Measurements from ENCODE around the gene DOCK8. TPM values are rescaled to one million over a fixed set of nuclear protein-coding genes. Genes with fewer than 3 reads are reported as not detected.

The DOCK8 gene
- total RNA-seq, 4 donors from 2014 or later, result 9.0 to 17.9 (median 13.6) TPM

DNA sequence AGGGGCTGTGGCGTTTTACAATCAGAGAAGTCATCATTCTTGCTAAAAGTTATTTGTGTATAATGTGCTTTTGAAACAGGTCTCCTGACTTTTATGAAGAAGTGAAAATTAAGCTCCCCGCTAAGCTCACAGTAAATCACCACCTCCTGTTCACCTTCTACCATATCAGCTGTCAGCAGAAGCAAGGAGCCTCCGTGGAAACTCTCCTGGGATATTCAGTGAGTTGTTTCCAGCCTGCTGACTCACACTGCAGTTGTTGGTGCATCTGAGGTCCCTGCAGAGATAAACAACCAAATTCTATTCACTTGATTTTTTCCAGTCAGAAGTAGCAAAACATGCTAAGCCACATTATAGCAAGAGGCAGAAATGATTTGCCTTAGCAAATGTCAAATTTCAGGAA is 156.7 kb downstream of the DOCK8 start:
- H3K4me3 ChIP-seq, result no peak overlapping the region
- H3K27ac ChIP-seq, result no peak overlapping the region
- WGBS, 2 donors, result 46 to 60% methylated on average over 3 of the region's 3 CpGs
- TF ChIP-seq EP300 (IDR thresholded peaks at IDR 0.05) (no peak), POLR2A (IDR thresholded peaks at IDR 0.05) (no peak)
- TF ChIP-seq, protein P1, sequence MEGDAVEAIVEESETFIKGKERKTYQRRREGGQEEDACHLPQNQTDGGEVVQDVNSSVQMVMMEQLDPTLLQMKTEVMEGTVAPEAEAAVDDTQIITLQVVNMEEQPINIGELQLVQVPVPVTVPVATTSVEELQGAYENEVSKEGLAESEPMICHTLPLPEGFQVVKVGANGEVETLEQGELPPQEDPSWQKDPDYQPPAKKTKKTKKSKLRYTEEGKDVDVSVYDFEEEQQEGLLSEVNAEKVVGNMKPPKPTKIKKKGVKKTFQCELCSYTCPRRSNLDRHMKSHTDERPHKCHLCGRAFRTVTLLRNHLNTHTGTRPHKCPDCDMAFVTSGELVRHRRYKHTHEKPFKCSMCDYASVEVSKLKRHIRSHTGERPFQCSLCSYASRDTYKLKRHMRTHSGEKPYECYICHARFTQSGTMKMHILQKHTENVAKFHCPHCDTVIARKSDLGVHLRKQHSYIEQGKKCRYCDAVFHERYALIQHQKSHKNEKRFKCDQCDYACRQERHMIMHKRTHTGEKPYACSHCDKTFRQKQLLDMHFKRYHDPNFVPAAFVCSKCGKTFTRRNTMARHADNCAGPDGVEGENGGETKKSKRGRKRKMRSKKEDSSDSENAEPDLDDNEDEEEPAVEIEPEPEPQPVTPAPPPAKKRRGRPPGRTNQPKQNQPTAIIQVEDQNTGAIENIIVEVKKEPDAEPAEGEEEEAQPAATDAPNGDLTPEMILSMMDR (IDR thresholded peaks at IDR 0.05), result no peak
- no peak for DNase-seq (ENCODE audit: low spot score in 2 of 2)
- H3K27me3 ChIP-seq, result no peaks in the 10 kb centered on the region
- peaks cover 0 to 13% (median 0%) of the 10 kb centered on the region in 4 donors for H3K4me1 ChIP-seq
- H3K9me3 ChIP-seq, result no peaks in the 10 kb centered on the region
- no peaks in the 10 kb centered on the region for H3K36me3 ChIP-seq

DNA sequence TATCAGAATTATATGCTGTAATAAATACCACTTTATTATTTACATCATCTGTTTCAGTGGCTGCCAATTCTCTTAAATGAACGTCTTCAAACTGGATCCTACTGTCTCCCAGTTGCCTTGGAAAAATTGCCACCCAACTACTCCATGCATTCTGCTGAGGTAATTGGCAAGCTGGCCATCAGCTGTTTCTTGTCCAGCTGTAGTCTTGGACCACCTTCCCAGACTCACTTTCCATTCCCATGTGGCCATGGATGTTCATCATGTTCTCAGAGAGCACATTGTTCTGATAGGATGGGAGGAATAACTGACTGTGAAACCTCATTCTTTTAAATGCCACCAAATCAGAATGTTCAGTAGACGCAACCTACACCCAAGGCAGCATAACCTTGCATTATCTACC is 157.5 kb downstream of the DOCK8 start:
- TF ChIP-seq, protein P1 (IDR thresholded peaks at IDR 0.05), result no peak
- TF ChIP-seq POLR2A (IDR thresholded peaks at IDR 0.05) (no peak), EP300 (IDR thresholded peaks at IDR 0.05) (no peak)
- DNase-seq (ENCODE audit: low spot score in 2 of 2), result no peak
- Histone ChIP-seq H3K27ac (no peak overlapping the region), H3K4me3 (no peak overlapping the region), H3K27me3 (no peaks in the 10 kb centered on the region), H3K9me3 (no peaks in the 10 kb centered on the region), H3K4me1 (peaks cover 0 to 13% (median 0%) of the 10 kb centered on the region in 4 donors), H3K36me3 (no peaks in the 10 kb centered on the region)
- 72 to 73% methylated on average over 2 of the region's 2 CpGs for WGBS, 2 donors

DNA sequence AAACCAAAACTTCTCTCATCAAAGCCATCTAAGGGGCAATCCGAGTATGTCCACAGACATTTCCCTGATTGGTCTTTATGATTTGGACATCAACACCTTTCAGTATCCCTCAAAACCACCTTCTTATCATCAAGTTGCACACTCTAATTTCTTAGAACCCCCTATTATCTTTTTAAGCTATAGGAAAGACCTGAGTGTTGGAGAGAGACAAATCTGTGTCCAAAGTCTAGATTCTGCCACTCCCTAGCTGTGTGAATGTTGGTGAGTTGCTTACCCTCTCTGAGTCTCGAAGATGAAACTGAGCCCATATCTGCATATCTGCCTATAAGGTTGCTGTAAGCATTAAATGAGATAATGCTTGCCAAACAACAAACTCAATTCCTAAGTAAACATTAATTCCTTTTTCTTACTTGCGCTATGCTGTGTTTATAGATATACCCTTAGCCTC is 159.1 kb downstream of the DOCK8 start:
- no peak overlapping the region for H3K27ac ChIP-seq
- H3K4me3 ChIP-seq, result no peak overlapping the region
- H3K36me3 ChIP-seq, result no peaks in the 10 kb centered on the region
- H3K27me3 ChIP-seq, result no peaks in the 10 kb centered on the region
- TF ChIP-seq, protein P1 (IDR thresholded peaks at IDR 0.05), result no peak
- TF ChIP-seq POLR2A (IDR thresholded peaks at IDR 0.05) (no peak), EP300 (IDR thresholded peaks at IDR 0.05) (no peak)
- H3K9me3 ChIP-seq, result no peaks in the 10 kb centered on the region
- 89 to 96% methylated on average over 3 of the region's 3 CpGs for WGBS, 2 donors
- no peak for DNase-seq (ENCODE audit: low spot score in 2 of 2)
- H3K4me1 ChIP-seq, result peaks cover 0 to 13% (median 0%) of the 10 kb centered on the region in 4 donors

DNA sequence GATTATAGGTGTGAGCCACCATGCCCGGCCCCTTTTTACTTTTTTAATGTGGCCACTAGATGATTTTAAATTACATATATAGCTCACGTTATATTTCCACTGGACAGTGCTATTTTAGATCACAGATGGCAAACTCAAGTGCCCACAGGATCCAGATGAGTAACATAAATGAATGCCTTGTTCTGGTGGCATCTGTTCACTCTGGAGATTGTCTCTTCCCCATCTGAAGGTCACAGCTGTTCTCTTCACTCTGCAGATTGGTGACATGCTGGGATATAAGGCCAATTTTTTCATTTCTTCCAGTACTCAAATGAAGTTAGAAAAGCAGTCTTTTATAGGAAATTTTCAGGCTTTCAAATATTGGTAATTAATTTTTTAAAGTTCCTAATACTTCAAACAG is 160.1 kb downstream of the DOCK8 start:
- 78 to 86% methylated on average over 2 of the region's 2 CpGs for WGBS, 2 donors
- TF ChIP-seq EP300 (IDR thresholded peaks at IDR 0.05) (no peak), POLR2A (IDR thresholded peaks at IDR 0.05) (no peak)
- TF ChIP-seq, protein P1 (IDR thresholded peaks at IDR 0.05), result no peak

DNA sequence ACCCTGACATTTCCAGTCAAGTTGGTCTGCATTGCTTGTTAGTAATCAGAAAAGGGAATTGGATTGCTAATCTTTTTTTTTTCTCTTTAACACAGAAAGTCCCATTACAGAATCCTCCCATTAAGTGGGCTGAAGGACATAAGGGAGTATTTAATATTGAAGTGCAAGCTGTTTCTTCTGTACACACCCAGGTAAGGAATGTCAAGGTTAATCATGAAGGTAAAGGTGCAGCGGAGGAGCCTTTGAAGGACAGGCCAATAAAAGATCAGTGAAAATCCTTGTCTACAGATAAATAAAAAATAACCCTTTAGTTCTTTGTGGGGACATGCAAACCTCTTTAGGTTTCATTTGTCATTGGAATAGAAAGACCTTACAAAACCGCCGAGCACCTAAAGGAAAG is 161.4 kb downstream of the DOCK8 start:
- H3K36me3 ChIP-seq, result peaks cover 0 to 5% (median 0%) of the 10 kb centered on the region in 3 donors

More for the DNA sequence above, 160.1 kb downstream of the DOCK8 start:
- H3K4me1 ChIP-seq, result peaks cover 0 to 13% (median 0%) of the 10 kb centered on the region in 4 donors
- no peaks in the 10 kb centered on the region for H3K27me3 ChIP-seq
- peaks cover 0 to 4% (median 0%) of the 10 kb centered on the region in 3 donors for H3K36me3 ChIP-seq
- H3K27ac ChIP-seq, result no peak overlapping the region
- no peak overlapping the region for H3K4me3 ChIP-seq
- no peak for DNase-seq (ENCODE audit: low spot score in 2 of 2)
- no peaks in the 10 kb centered on the region for H3K9me3 ChIP-seq

More for the DNA sequence above, 161.4 kb downstream of the DOCK8 start:
- H3K4me1 ChIP-seq, result peaks cover 0 to 13% (median 0%) of the 10 kb centered on the region in 4 donors
- no peak overlapping the region for H3K4me3 ChIP-seq
- H3K9me3 ChIP-seq, result no peaks in the 10 kb centered on the region
- H3K27me3 ChIP-seq, result no peaks in the 10 kb centered on the region
- no peak overlapping the region for H3K27ac ChIP-seq
- 93% methylated on average over 3 of the region's 3 CpGs for WGBS, 2 donors
- DNase-seq (ENCODE audit: low spot score in 2 of 2), result no peak
- TF ChIP-seq POLR2A (IDR thresholded peaks at IDR 0.05), result no peak
- no peak for TF ChIP-seq EP300 (IDR thresholded peaks at IDR 0.05)
- TF ChIP-seq, protein P1 (IDR thresholded peaks at IDR 0.05), result no peak
